GM12864 (cell line): ENCODE data around the gene SEMA5A.

Experiments used
- DNase-seq: peaks from one replicate; pipeline ENCODE4 v3.0.0-alpha.2; 2011; ENCODE audit warnings: low read depth
- H3K4me3 ChIP-seq: 2 replicates; pipeline ENCODE4 v1.5.1; 2011; ENCODE audit warnings: mild to moderate bottlenecking, low read depth, low read length, control low read depth
- CTCF ChIP-seq: IDR thresholded peaks from 2 replicates; pipeline ENCODE4 v1.5.1; 2011; ENCODE audit warnings: low read depth, mild to moderate bottlenecking, moderate library complexity, low read length, control low read depth, inconsistent platforms; ENCODE audit errors: missing control alignments

Gene SEMA5A

DNA sequence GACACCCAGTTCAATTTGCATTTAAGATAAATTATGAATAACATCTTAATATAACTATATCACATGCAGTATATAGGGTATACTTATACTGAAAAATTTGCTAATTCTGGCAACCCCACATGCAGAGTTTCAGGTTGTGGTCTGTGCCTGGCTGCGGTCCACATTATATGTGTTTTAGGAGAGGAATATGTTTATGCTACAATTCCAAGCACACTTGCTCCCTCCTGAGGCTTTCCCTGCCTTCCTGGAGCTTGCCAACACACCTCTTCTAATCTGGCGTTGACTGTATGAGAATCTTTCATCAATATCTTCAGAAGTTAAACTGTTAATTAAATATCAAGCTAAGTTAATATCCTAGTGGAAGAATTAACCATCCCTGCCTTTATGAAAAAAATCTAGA lies 45.2 kb downstream of the SEMA5A start:
- TF ChIP-seq CTCF: no peak
- DNase-seq: no peak
- no peak overlapping the region for H3K4me3 ChIP-seq

DNA sequence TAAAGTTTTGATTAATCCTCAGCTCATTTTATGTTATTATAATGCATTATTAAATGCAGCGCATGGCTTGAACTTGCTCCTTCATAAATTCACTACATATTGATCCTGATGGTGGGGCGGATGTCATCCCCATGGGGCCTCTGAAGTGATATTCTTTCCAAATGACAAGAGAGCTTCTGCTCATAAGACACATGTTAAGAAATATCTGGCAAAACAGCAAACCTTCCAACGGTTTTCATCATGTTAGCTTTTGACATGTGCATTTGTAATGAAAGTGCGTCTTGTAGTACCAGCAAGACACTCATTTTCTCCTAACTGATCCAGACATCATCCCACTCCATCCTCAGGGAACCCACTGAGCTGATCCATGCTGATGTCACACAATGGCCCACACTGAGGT lies 45.7 kb downstream of the SEMA5A start:
- no peak for TF ChIP-seq CTCF
- no peak overlapping the region for H3K4me3 ChIP-seq
- DNase-seq: no peak

GRCh38 chr5:9499498-9499876 lies 46.4 kb downstream of the SEMA5A start:
- peak; percentile 19 for DNase-seq
- H3K4me3 ChIP-seq: no peak overlapping the region
- TF ChIP-seq CTCF: no peak

GRCh38 chr5:9498541-9499497 lies 47.1 kb downstream of the SEMA5A start:
- TF ChIP-seq CTCF: peak; percentile 51
- H3K4me3 ChIP-seq: no peak overlapping the region
- DNase-seq: no peak

GRCh38 chr5:9497347-9497746 lies 48.5 kb downstream of the SEMA5A start:
- TF ChIP-seq CTCF: no peak
- no peak overlapping the region for H3K4me3 ChIP-seq
- no peak for DNase-seq

DNA sequence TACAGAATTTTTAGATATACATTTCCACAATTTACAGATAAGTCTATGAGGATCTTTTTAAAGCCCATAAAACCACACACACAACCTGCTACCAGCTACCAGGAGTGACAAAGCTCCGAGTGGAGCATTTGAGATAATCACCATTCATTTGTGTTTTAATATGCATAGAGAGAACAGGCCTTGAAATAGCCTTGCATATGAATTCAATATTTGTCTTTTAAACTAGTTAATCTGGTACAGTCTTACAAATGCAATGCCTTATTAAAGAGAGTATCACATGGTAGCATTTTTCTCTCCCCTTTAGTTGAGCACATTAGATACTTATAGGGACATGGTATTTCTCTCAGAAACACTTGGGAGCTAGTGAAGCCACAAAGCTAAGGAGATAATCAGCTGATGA lies 49.1 kb downstream of the SEMA5A start:
- no peak for DNase-seq
- no peak for TF ChIP-seq CTCF
- H3K4me3 ChIP-seq: no peak overlapping the region

DNA sequence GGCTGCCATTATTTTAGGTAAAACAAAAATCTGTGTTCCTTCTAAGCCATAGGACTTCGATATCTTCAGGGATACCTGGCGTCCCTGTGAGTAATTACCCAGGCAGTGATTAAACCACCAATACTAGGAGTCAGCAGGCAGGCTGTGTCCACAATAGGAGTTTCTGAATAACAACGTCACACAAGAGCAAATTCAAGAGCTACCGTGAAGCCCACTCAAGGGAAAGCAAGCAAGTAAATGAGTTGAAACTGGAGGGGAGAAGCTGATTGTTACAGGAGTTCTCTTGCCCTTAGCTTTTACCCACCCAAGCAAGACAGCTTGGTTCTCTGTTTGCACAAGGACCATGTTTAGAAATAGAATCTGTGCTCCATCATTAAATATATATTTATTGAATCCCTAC lies 50.8 kb downstream of the SEMA5A start:
- no peak for DNase-seq
- no peak for TF ChIP-seq CTCF
- H3K4me3 ChIP-seq: no peak overlapping the region
